GM12801 (cell line): ENCODE data around the gene ATP1B2.

Experiments
- TF ChIP-seq, protein P1 (sequence below): IDR thresholded peaks from one replicate; pipeline ENCODE4 v1.5.1; 2011; ENCODE audit warnings: control low read depth; ENCODE audit not compliant: insufficient read length; ENCODE audit errors: extremely low read depth

ATP1B2 gene

DNA sequence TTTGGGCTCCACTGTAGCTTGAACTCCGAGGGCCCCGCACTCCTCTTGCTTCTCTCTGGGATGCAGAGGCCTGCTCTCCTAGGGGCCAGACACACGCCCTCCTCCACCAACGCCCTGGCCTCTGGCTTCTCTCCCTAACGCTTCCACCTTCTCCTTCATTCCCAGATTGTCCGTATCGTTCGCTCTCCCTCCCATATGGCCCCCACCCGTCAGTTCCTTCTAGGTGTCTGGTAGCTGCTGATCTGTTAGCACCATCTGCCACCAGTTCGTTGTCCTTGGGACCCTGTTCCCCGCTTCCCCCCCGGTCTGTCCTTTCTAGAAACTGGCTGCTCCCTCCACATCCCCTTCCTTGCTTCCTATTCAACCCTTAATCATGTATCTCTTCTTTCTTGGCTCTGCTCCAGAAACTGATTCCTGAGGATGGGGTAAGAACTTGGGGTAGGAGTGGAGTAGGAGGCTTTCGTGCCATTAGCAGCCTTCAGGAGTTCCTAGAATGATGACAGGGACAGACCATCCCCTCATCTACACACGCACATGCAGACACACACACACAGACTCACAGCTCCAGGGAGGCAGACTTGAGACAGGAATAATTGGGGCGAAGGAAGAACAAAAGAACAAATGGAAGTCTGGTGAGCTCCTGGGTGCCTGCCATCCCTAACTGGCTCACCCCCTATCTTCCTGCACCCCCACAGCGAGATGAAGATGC, 4.3 kb downstream of the ATP1B2 start:
- TF ChIP-seq, protein P1, sequence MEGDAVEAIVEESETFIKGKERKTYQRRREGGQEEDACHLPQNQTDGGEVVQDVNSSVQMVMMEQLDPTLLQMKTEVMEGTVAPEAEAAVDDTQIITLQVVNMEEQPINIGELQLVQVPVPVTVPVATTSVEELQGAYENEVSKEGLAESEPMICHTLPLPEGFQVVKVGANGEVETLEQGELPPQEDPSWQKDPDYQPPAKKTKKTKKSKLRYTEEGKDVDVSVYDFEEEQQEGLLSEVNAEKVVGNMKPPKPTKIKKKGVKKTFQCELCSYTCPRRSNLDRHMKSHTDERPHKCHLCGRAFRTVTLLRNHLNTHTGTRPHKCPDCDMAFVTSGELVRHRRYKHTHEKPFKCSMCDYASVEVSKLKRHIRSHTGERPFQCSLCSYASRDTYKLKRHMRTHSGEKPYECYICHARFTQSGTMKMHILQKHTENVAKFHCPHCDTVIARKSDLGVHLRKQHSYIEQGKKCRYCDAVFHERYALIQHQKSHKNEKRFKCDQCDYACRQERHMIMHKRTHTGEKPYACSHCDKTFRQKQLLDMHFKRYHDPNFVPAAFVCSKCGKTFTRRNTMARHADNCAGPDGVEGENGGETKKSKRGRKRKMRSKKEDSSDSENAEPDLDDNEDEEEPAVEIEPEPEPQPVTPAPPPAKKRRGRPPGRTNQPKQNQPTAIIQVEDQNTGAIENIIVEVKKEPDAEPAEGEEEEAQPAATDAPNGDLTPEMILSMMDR: no peak

DNA sequence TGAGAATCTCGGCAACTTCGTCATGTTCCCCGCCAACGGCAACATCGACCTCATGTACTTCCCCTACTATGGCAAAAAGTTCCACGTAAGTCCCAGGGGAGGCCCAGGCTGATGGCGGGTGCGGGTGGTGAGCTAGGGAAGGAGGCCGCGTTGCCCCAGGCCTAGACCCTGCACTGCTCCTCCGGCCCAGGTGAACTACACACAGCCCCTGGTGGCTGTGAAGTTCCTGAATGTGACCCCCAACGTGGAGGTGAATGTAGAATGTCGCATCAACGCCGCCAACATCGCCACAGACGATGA, 4.8 kb downstream of the ATP1B2 start:
- TF ChIP-seq, protein P1: no peak

DNA sequence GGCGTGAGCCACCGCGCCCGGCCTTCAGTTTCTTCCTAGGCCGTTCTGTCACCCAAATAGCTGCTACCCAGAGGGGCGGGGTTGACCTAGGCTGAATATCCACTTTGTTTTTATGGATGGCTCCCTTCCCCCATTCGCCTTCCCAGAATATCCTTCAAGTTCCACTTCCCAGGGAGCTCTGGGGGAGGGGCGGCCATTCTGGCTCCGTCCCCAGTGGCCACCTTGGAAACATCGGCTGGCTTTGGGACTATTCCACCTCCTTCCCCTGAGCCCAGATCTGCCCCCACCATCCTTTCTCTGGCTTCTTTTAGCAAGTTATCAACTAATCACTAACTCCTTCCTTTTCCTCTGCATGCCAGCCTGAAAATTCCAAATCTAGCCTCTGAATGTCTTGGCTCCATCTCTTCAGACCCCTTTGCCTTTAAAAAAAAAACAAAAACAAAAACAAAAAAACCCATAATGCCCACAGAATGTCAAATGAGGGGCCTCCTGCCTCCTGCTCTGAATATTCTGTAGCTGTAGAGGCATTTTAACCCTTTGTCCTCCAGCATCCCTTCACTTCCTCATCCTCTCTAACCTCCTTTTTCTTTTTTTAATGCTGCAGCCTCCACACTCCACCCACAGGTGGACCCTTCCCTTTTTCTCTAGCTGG, 6.4 kb downstream of the ATP1B2 start:
- TF ChIP-seq, protein P1: no peak

DNA sequence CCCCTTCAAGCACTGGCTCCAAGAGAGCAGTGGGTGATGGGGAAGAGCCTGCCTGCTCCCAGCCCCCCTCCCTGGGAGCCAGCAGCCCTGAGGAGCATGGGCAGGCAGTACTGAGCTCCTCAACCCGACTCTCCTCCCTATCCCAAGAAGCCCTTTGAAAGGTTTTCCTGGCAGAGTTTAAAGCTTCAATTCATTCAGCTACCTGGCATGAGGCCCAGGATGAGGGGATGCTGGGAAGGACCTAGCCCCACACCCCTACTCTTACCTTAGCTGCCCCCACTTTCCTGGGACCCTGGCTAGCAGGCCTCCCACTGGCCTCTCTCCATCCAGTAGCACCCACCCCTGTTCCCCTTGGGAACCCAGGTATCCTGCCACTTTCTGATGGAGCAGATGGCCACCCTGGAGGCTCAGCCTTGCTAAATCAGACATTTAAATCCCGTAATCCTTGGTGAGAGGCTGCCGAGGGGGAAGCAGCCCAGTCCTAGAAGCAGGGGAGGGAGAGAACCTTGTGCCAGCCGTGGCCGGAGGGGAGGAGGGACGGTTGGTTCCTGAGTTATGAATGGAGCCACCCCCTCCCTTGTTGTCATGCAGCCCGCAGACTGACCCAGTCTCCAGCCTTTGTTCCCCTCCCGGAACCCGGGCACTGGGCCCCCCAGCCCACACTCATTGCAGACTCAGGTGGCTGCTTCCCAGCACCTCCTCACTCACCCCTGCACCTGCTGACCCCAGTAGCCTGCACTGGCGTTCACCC, 17.1 kb downstream of the ATP1B2 start:
- TF ChIP-seq, protein P1: no peak

DNA sequence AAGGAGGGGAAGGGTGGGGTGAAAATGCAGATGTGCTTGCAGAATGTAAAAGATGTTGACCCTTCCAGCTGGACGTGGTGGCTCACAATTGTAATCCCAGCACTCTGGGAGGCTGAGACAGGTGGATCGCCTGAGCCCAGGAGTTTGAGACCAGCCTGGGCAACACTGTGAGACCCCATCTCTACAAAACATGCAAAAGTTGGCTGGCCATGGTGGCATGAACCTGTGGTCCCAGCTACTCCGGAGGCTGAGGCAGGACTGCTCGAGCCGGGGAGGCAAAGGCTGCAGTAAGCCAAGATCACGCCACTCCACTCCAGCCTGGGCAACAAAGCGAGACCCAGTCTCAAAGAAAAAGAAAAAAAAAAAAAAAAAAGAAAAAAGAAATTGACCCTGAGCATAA, 17.8 kb downstream of the ATP1B2 start:
- TF ChIP-seq, protein P1: no peak

DNA sequence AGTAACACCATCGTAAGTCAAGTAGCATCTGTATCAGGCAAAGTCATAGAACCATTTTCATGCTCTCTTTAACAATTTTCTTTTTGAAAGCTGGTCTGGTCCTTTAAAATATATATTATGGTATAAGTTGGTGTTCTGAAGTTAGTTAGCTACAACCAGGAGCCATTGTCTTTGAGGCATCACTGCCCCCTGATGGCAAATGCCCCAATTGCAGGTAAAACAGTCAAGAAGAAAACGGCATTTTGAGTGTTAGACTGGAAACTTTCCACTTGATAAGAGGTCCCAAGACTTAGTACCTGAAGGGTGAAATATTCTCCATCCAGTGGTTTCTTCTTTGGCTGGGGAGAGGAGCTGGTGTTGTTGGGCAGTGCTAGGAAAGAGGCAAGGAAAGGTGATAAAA, 22.5 kb downstream of the ATP1B2 start:
- TF ChIP-seq, protein P1: no peak

DNA sequence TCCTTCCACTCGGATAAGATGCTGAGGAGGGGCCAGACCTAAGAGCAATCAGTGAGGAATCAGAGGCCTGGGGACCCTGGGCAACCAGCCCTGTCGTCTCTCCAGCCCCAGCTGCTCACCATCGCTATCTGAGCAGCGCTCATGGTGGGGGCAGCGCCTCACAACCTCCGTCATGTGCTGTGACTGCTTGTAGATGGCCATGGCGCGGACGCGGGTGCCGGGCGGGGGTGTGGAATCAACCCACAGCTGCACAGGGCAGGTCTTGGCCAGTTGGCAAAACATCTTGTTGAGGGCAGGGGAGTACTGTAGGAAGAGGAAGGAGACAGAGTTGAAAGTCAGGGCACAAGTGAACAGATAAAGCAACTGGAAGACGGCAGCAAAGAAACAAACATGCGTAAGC, 24.2 kb downstream of the ATP1B2 start:
- TF ChIP-seq, protein P1: no peak
